ENCODE data around the gene IFI35. TPM values are rescaled to one million over a fixed set of nuclear protein-coding genes. Genes with fewer than 3 reads are reported as not detected.
"Not testable (repeated sequence)": the region's sequence is repeated elsewhere in the genome, so short reads cannot be mapped to it uniquely, and the experiment has no call there.

Gene IFI35
- 66.7 and 80.2 TPM in 2 replicates for total RNA-seq (2014; rRNA removed; shearing (Covaris generic))

DNA sequence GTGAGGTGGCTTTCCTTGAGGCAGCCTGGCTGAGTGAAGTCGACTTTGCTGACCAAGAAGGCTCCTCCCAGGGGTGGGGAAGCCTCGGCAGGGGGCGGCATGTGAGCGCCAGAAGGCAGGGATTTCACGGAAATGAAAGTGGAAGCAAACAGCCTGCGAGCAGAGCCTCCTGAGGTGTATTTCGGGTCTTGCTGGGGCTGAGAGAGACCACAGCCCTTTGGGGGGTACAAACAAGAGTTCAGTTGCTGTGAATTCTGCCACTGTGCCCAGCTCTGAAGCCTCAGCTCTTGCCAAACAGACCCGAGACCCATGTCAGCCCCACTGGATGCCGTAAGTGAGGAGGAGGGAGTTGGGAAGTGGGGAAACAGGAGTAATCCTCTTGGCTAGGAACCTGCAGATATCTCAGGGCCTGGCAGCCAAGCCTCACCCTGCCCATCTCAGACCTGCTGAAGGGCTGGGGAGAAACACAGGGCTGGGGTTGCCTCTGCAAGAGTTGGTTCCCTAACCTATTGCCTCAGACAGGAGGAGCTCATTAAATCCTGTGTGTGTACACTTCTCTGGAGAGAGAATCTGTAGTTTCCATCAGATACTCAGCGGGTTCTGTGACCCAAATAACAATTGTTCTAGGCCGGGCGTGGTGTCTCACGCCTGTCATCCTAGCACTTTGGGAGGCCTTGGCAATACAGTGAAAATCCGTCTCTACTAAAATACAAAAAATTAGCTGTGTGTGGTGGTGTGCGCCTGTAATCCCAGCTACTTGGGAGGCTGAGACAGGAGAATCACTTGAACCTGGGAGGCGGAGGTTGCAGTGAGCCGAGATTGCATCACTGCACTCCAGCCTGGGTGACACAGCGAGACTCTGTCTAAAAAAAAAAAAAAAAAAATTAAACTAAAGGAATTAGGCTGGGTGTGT is at the start of gene IFI35:
Gene IFI35 (plus strand): TSS at position 146 of the 913 bp plus-strand sequence. CDS start 164 bp downstream, at position 310.
- DNase-seq (ENCODE audit: low spot score): peak; percentile 87

DNA sequence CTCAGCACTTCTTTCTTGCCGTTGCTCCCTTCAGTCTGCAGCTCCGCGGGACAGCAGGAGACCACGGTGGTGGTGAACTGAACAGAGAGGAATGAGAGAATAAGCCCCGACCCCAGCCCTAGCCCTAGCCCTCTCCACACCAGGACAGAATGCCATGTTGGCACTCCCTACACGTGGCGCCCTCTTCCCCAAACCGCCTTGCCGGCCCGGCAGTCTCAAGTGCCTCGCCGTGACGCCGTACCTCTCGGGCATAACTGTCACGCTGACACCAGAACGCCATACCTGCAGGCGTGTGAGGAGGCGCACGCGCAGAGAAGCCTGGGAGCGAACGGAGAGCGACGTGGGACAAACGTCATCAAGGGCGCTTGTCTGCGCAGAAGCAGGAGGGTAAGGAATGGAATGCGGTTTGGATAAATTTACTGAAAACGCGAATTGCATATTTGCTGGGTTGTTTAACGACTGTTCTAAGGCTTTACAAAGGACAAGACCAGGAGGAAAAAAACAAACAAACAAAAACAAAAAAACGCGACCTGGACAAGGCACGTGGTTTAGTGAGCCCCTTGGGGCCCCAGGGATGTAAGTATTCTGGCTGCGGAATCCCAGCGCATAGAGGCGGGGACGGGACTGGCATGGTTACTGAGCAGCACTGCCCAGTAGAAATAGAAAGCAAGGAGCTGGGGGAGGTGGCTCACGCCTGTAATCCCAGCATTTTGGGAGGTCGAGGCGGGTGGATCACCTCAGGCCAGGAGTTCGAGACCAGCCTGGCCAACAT is 42.2 kb upstream of the IFI35 start, which contains the start of gene AARSD1:
Gene AARSD1 (minus strand): TSS at position 294 of the 772 bp plus-strand sequence. CDS start 14 bp downstream, at position 280.
- peak; percentile 92 for DNase-seq (ENCODE audit: low spot score)

DNA sequence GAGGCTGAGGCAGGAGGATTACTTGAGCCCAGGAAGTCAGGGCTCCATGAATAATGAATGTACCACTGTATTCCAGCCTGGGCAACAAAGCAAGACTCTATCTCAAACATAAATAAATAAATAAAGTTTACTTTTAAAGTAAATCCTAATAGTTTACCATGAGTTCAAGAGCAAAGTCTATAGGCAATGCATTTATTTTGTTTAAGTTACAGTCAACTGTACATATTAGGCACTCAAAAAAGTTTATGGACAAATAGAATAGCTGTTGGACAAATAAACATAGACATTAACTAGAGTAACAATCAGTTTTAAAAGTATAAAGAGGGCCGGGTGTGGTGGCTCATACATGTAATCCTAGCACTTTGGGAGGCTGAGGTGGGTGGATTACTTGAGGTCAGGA is 38.7 kb upstream of the IFI35 start:
- DNase-seq (ENCODE audit: low spot score): no peak

DNA sequence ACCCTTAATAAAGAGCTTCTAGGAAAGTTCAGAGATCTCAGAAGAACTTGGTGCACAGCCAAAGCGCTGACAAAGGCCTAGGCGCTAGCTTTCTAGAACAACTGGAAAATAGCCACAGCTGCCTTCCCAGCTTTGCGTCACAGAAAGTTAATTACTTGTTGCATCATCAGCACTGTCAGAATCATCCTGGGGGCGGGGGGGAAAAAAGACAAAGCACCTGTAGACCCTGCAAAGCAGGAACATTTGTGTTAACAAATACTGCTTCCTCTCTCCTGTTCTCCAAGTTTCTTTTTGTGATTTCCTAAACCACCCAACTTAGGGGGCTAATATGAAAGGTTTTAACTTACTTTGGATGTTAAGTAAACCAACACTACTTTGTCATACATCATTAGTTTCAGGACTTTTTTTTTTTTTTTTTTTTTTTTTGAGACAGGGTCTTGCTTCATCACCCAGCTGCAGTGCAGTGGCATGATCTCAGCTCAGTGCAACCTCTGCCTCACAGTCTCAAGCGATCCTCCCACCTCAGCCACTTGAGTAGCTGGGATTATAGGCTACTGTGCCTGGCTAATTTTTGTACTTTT is 37.5 kb upstream of the IFI35 start:
- no peak for DNase-seq (ENCODE audit: low spot score)

DNA sequence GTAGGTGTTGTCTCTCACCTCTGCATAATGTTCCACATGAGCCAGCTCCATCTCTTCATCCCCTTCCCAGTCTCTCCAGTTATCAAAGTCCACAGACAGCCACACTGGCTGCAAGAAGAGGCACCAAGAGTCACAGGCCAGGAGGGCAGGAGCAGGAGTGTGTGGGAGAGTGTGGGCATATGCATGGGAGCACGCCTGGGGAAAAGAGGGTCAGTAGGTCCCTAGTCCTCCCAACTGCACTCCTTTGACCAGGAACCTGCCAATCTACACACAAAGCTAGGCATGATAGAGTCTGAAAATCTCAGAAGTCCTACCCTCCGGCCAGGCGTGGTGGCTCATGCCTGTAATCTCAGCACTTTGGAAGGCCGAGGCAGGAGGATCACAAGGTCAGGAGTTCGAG is 35.0 kb upstream of the IFI35 start:
- DNase-seq (ENCODE audit: low spot score): no peak

DNA sequence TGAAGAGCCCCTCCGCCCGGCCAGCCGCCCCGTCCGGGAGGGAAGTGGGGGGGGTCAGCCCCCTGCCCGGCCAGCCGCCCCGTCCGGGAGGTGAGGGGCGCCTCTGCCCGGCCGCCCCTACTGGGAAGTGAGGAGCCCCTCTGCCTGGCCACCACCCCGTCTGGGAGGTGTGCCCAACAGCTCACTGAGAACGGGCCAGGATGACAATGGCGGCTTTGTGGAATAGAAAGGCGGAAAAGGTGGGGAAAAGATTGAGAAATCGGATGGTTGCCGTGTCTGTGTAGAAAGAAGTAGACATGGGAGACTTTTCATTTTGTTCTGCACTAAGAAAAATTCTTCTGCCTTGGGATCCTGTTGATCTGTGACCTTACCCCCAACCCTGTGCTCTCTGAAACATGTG is 33.3 kb upstream of the IFI35 start:
- DNase-seq (ENCODE audit: low spot score): not testable (repeated sequence)

DNA sequence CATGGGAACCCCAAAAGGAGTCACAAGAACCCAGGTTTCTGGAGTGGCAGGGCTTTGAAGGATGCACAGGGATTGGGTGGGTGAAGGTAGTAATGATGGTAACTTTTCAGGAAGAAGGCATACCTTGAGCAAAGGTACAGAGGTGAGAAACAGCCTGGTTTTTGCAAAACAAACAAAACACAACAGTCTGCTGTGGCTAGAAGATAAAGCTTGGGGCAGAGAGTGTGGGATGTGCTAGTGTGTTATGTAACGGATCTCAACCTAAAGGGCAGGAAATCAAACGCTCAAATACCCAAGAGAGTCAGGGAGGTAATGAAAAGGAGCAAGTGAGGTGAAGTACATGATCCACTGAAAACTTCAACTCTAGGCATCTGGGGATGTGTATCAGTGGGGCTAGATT is 31.3 kb upstream of the IFI35 start:
- DNase-seq (ENCODE audit: low spot score): no peak

DNA sequence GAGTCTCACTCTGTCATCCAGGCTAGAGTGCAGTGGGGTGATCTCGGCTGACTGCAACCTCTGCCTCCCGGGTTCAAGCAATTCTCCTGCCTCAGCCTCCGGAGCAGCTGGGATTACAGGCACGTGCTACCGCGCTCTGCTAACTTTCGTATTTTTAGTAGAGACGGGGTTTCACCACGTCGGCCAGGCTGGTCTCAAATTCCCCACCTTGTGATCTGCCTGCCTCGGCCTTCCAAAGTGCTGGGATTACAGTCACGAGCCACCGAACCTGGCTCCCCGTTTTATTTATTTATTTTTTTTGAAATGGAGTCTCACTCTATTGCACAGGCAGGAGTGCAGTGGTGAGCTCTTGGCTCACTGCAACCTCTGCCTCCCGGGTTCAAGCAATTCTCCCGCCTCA is 30.9 kb upstream of the IFI35 start:
- not testable (repeated sequence) for DNase-seq (ENCODE audit: low spot score)

DNA sequence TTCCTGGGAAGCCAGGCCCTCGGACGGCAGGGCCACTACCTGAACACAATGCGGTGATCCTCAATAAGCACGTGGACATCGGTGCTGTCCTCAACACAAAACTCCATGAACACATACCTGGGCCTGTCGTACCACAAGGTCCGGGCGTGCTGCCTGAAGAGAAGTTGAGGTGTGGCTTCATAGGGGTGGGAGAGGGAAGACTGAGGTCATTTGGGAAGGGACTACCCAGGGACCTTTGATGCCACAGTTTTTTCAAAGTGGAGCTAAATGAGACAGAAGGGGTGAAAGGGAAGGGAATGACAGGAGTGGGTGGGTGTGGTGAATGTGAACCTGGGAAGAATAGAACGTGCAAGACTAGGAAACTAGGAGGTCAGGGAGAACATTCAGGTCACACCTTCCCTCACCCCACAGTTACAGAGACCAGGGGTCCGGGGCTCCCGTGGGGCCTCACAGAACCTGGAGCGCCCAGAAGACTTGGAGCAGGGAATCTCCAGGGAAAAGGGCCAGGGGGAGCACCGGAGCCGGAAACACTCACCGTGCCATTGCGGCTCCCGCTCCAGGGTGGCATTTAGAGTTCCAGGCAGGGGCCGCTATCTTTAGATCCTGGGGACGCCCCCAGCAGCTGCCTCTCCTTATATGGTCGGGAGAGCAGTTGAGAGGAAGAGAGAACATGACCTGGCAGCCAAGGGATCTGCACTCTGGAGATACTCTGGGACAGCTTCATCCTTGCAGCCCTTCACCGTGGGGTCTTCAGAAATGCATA is 26.9 kb upstream of the IFI35 start, which contains the start of gene PTGES3L:
Gene PTGES3L (minus strand): TSS at position 570 of the 763 bp plus-strand sequence. CDS start 27 bp downstream, at position 543.
- peak; percentile 57 for DNase-seq (ENCODE audit: low spot score)

DNA sequence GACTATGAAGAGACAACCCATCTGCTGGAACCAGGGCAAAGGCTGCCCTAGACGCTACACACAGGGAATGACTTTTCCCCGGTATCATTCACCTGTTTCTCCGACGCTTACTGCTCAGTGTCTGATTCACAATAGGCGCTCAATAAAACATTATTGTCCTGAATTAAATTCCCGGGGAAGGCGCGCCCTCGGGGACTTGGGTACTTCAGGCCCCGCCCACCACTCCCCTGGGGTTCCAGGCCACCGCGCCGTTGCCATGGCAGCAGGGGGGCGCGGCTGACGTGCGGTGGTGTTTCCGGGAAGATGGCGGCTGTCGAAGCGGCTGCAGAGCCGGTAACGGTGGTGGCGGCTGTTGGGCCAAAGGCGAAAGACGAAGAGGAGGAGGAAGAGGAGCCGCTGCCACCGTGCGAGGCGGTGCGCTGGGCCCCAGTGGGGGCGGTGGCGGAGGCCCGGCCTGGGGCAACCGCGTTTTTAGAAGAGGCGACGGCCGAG is 26.3 kb upstream of the IFI35 start, which contains the start of gene RUNDC1:
Gene RUNDC1 (plus strand): TSS at position 292 of the 492 bp plus-strand sequence. CDS start 12 bp downstream, at position 304.
- peak; percentile 82 for DNase-seq (ENCODE audit: low spot score)

DNA sequence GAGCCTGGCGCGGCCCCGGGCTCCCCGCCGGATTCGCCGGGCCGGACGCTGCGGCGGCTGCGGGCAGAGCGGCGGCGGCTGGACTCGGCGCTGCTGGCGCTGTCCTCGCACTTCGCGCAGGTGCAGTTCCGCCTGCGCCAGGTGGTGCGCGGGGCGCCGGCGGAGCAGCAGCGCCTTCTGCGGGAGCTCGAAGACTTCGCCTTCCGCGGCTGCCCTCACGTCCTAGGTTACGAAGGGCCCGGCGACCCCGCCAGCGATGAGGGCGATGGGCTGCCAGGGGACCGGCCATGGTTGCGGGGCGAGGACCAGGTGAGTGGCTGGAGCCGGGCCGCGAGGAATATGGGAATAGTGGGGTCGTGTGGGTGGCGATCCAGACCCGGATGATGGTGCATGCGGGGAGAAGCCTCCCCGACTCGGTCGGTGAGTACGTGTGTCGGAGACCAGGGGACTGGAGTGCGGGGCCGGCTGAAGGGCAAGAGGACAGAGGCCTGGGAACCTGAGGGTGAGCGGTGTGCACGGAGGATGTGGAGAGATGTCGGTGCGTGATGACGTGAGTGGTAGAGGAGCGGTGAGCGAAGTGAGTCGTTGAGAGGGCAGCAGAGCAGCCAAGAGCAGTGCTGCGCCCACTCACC is 25.7 kb upstream of the IFI35 start:
- DNase-seq (ENCODE audit: low spot score): peak; percentile 54

DNA sequence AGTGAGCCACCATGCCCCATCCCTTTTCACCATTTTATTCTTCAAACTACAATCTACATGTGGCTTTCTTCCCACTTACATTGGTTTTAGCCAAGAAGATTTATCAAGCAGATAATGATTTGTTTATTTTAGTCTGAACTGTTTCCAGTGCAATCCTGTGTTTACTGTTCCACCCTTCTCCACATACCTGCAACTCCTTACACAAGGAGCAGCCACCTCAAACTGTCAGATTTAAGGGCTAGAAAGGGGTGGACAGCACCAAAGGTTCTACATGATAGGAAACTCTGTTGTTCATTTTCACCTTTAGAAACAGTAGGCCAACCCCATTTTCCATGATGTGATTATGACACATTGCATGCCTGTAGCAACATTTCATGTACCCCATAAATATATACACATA is 24.3 kb upstream of the IFI35 start:
- DNase-seq (ENCODE audit: low spot score): no peak

DNA sequence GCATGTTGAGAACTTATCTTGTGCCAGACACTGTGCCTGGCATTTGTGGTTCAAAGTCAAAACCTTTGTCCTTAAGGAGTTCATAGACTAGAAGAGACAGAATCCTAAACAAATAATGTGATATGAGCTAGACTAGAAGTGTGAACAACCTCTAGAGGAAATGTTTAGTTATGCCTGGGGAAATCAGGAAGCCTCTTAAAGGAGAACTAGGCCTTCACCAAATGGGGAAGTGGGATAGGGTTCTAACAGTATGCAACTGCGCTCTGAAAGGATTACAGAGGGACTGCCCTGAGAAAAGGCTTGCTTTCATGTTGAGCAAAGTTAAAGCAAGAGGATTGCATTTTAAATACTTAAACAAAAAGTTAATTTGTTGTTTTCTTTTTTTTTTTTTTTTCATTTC is 21.4 kb upstream of the IFI35 start:
- no peak for DNase-seq (ENCODE audit: low spot score)

DNA sequence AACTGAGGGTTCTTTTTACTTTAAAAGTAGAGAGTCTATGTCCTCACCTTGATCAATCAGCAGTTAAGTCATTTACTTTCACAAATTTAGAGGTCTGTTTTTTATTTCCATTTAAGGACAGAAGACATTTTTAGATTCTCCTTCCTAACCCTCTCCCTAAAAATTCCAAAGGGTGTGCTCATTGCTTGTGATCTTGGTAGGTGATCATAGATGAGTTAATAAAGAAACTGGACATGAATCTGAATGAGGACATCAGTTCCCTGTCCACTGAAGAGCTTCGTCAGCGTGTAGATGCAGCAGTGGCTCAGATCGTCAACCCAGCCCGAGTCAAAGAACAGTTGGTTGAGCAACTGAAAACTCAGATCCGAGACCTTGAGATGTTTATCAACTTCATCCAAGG is 17.4 kb upstream of the IFI35 start:
- DNase-seq (ENCODE audit: low spot score): no peak

DNA sequence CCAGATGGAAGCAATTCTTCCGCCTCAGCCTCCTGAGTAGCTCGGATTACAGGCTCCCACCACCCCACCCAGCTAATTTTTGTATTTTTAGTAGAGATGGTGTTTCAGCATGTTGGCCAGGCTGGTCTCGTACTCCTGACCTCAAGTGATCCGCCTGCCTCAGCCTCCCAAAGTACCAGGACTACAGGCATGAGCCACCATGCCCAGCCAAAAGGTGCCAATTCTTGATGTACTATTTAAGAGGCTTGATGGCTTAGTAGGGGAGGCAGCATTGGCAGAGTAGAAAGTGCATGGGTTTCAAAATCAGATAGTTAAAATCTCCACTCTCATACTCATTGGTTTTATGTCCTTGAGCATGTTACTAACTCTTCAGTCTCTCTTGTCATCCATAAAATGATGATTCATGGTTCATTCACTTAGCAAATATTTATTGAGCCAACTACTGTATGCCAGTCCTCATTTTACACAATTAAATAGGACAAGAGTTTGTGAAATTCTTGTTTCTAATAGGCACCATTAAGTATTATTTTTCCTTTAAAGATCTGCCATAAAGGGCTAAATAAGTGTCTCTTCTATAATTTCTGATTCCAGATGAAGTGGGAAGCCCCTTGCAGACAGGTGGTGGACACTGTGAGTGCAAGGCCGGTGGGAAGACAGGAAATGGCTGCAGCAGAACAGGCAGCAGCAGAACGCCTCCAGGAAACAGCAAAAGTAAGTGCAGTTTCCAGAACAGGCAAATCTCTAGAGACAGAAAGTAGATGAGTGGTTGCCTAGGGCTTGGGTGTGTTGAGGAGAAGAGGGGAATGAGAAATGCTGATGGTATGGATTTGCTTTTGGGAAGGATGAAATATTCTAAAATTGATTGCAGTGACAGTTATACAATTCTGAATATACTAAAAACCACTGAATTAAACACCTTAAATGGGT is 16.6 kb upstream of the IFI35 start:
- DNase-seq (ENCODE audit: low spot score): no peak

DNA sequence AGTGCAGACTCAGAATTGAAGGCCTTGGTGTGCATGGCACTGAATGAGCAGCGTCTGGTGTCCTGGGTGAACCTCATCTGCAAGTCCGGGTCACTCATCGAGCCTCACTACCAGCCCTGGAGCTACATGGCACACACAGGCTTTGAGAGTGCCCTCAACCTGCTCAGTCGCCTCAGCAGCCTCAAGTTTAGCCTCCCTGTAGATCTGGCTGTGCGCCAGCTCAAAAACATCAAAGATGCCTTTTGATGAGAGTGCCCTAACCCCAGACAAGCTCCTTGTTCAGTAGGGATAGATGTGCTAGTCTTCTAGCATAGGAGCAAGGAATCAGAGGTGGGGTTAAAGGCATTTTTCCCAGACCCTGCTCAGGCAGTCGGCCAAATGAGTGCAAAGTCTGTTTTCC is 15.1 kb upstream of the IFI35 start:
- no peak for DNase-seq (ENCODE audit: low spot score)

DNA sequence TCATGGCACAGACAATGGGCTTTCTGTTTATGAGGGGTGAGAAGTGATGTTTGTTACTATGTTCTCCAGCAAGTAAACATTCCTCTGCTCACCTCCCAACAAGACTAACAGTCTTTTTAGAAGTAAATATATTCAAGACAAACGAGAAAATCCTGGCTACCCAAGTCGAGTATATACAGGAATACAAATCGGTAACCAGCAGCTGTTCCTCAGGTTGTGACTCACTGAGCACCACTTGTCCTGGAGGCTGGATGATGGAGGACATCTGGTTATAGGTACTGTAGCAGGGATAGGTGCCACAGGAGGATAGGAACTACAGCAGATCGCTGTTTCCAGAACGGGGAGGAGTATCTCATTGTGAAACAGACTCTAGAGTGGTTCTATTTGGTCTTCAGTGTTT is 13.7 kb upstream of the IFI35 start:
- DNase-seq (ENCODE audit: low spot score): no peak

DNA sequence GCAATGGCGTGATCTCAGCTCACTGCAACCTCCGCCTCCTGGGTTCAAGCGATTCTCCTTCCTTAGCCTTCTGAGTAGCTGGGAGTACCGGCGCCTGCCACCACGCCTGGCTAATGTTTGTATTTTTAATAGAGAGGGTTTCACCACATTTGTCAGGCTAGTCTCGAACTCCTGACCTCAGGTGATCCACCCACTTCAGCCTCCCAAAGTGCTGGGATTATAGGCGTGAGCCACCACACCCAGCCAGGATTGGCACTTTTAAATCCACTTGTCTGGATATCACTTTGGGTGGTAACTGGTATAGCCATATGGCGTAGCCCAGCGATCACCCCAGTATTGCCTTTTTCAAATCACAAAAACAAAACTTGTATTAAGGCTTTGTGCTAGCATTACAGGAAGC is 12.7 kb upstream of the IFI35 start:
- not testable (repeated sequence) for DNase-seq (ENCODE audit: low spot score)

DNA sequence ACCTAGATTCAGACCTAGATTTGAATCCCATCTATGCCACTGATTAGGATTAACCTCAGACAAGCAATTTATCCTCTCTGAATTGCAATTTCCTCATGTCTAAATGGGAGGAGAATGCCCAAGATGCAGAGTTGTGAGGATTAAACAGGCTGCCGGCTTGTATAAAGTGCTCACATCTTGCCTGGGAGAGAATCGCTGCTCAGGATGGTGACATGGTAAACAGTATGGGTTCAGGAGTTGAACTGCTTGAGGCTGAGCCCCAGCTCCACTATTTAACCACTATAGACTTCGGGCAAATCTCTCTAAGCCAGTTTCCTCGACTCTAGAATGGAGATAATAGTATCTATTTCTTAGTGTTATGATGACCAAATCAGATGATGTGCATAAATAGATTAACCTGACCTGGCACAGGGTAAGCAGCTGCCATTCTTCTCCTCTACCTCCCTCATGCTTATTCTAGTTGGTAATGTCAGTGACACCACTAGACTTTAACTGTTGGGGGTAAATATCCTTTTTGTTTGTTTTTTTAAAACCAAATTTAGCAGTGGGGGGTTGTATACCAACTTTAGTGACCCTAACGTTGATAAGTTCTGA is 9.1 kb upstream of the IFI35 start:
- no peak for DNase-seq (ENCODE audit: low spot score)
